ENCODE results near the gene PRKCE.

PRKCE gene

GRCh38 chr2:45651415-45652089, at the start of gene PRKCE:
PRKCE (plus strand) TSS chr2:45651675.
- DNase-seq, result no peak

GRCh38 chr2:45602624-45603023, 48.9 kb upstream of the PRKCE start:
- no peak for DNase-seq

- no peak for DNase-seq
These were observed 46.4 kb upstream of the PRKCE start for GRCh38 chr2:45605116-45605515.

GRCh38 chr2:45606796-45607195, 44.7 kb upstream of the PRKCE start:
- no peak for DNase-seq

- DNase-seq, result no peak
These were observed 43.8 kb upstream of the PRKCE start for GRCh38 chr2:45607701-45608100.

- peak in 1 of 2 experiments; percentile 26 for DNase-seq
These were observed 41.0 kb upstream of the PRKCE start for GRCh38 chr2:45610281-45611019.

- DNase-seq, result peak; percentile 29 to 80
These were observed 40.2 kb upstream of the PRKCE start, which contains the start of gene SRBD1 for GRCh38 chr2:45611020-45611859. SRBD1 (minus strand) TSS chr2:45611267; CDS start chr2:45605441, 5,826 bp downstream.

- no peak for DNase-seq
These were observed 39.2 kb upstream of the PRKCE start for GRCh38 chr2:45612285-45612684.

GRCh38 chr2:45612731-45613130, 38.7 kb upstream of the PRKCE start:
- DNase-seq, result no peak

GRCh38 chr2:45614330-45614729, 37.1 kb upstream of the PRKCE start:
- DNase-seq, result no peak

- DNase-seq, result no peak
These were observed 36.5 kb upstream of the PRKCE start for GRCh38 chr2:45614871-45615415.

GRCh38 chr2:45616658-45617411, 34.6 kb upstream of the PRKCE start:
- no peak for DNase-seq

GRCh38 chr2:45617496-45617895, 34.0 kb upstream of the PRKCE start:
- DNase-seq, result no peak

- no peak for DNase-seq
These were observed 29.0 kb upstream of the PRKCE start for GRCh38 chr2:45622336-45623075.

- DNase-seq, result no peak
These were observed 28.4 kb upstream of the PRKCE start for GRCh38 chr2:45623098-45623497.

GRCh38 chr2:45625824-45626223, 25.7 kb upstream of the PRKCE start:
- DNase-seq, result no peak

- DNase-seq, result no peak
These were observed 24.9 kb upstream of the PRKCE start for GRCh38 chr2:45626387-45627221.

GRCh38 chr2:45627911-45628310, 23.6 kb upstream of the PRKCE start:
- DNase-seq, result no peak

- no peak for DNase-seq
These were observed 21.5 kb upstream of the PRKCE start for GRCh38 chr2:45629971-45630370.

GRCh38 chr2:45631319-45631718, 20.2 kb upstream of the PRKCE start:
- DNase-seq, result no peak

- no peak for DNase-seq
These were observed 19.5 kb upstream of the PRKCE start for GRCh38 chr2:45631955-45632354.
